KMS-11 (cell line): ENCODE results near the gene ZFAND2A.

Experiments used
- H2AFZ ChIP-seq: fragments of 200-600 bp; sonication (generic); 2 replicates; pipeline ENCODE4 v1.6.1; 2016; ENCODE audit warnings: antibody characterized with exemption, mixed run types, low read depth
- H3K27ac ChIP-seq: fragments of 200-600 bp; sonication (generic); 2 replicates; pipeline ENCODE4 v1.6.1; 2016; ENCODE audit warnings: mild to moderate bottlenecking, mixed run types
- H3K27me3 ChIP-seq: fragments of 200-600 bp; sonication (generic); 2 replicates; pipeline ENCODE4 v1.6.1; 2017; ENCODE audit warnings: mild to moderate bottlenecking, low read depth, mixed run types, moderate library complexity; ENCODE audit not compliant: insufficient read depth
- H3K36me3 ChIP-seq: fragments of 200-600 bp; sonication (generic); 2 replicates; pipeline ENCODE4 v1.6.1; 2017; ENCODE audit warnings: mild to moderate bottlenecking, mixed run types; ENCODE audit not compliant: insufficient read depth
- H3K4me1 ChIP-seq: fragments of 200-600 bp; sonication (generic); 2 replicates; pipeline ENCODE4 v1.6.1; 2016; ENCODE audit warnings: mild to moderate bottlenecking, low read depth, mixed run types; ENCODE audit not compliant: poor library complexity, severe bottlenecking
- H3K4me2 ChIP-seq: fragments of 200-600 bp; sonication (generic); 2 replicates; pipeline ENCODE4 v1.7.0; 2016; ENCODE audit warnings: mild to moderate bottlenecking, mixed run types
- H3K4me3 ChIP-seq: fragments of 200-600 bp; sonication (generic); IDR thresholded peaks from 2 replicates; pipeline ENCODE4 v1.6.1; 2017; ENCODE audit warnings: low read depth, low read length, mixed read lengths; ENCODE audit not compliant: insufficient read depth
- H3K79me2 ChIP-seq: fragments of 200-600 bp; sonication (generic); 2 replicates; pipeline ENCODE4 v1.6.1; 2016; ENCODE audit warnings: low read depth, mixed run types; ENCODE audit not compliant: insufficient read depth
- H3K9ac ChIP-seq: fragments of 200-600 bp; sonication (generic); 2 replicates; pipeline ENCODE4 v1.6.1; 2016; ENCODE audit warnings: mild to moderate bottlenecking, mixed run types
- H4K20me1 ChIP-seq: fragments of 200-600 bp; sonication (generic); 2 replicates; pipeline ENCODE4 v1.6.1; 2016; ENCODE audit warnings: mild to moderate bottlenecking, mixed run types; ENCODE audit not compliant: insufficient read depth
- CTCF ChIP-seq: fragments of 200-600 bp; sonication (generic); conservative IDR thresholded peaks from 2 replicates; pipeline ENCODE4 v1.6.1; 2017; ENCODE audit warnings: low read depth, mild to moderate bottlenecking, antibody characterized with exemption, low read length, moderate library complexity, mixed read lengths

ZFAND2A gene

GRCh38 chr7:1152492-1152891 is 7.5 kb downstream of the ZFAND2A start:
- peaks cover 15% of the 10 kb centered on the region; the same call in 1 of the 2 replicates for H3K36me3 ChIP-seq

GRCh38 chr7:1151653-1152425 is 8.2 kb downstream of the ZFAND2A start:
- no peaks in the 10 kb centered on the region for H3K27me3 ChIP-seq
- H3K4me2 ChIP-seq, result no peak overlapping the region
- TF ChIP-seq CTCF, result no peak
- no peaks in the 10 kb centered on the region for H3K4me1 ChIP-seq
- H2AFZ ChIP-seq, result no peak overlapping the region
- H3K79me2 ChIP-seq, result 0 out of 2 replicates have a peak, but pooled peaks cover 9% of the 10 kb centered on the region
- H3K27ac ChIP-seq, result no peak overlapping the region
- no peak overlapping the region for H3K9ac ChIP-seq
- peaks cover 9% of the 10 kb centered on the region; the same call in 1 of the 2 replicates for H3K36me3 ChIP-seq
- H3K4me3 ChIP-seq, result no peak overlapping the region
- H4K20me1 ChIP-seq, result no peaks in the 10 kb centered on the region

More at GRCh38 chr7:1152492-1152891, 7.5 kb downstream of the ZFAND2A start:
- H3K4me3 ChIP-seq, result no peak overlapping the region
- H3K4me1 ChIP-seq, result no peaks in the 10 kb centered on the region
- no peaks in the 10 kb centered on the region for H4K20me1 ChIP-seq
- H3K9ac ChIP-seq, result no peak overlapping the region
- H3K27ac ChIP-seq, result no peak overlapping the region
- TF ChIP-seq CTCF, result no peak
- H3K27me3 ChIP-seq, result no peaks in the 10 kb centered on the region
- H2AFZ ChIP-seq, result no peak overlapping the region
- peaks cover 15% of the 10 kb centered on the region; the same call in 1 of the 2 replicates for H3K79me2 ChIP-seq
- H3K4me2 ChIP-seq, result no peak overlapping the region

- Histone ChIP-seq H3K27me3 (no peaks in the 10 kb centered on the region), H3K36me3 (peaks cover 7% of the 10 kb centered on the region; the same call in 1 of the 2 replicates), H3K9ac (no peak overlapping the region), H3K79me2 (0 out of 2 replicates have a peak, but pooled peaks cover 7% of the 10 kb centered on the region), H3K27ac (no peak overlapping the region), H3K4me1 (no peaks in the 10 kb centered on the region), H3K4me3 (no peak overlapping the region), H4K20me1 (no peaks in the 10 kb centered on the region), H3K4me2 (no peak overlapping the region), H2AFZ (no peak overlapping the region)
- TF ChIP-seq CTCF, result no peak
These were observed 8.8 kb downstream of the ZFAND2A start for GRCh38 chr7:1151156-1151555.

- Histone ChIP-seq H3K36me3 (peaks cover 7% of the 10 kb centered on the region; the same call in 1 of the 2 replicates), H2AFZ (no peak overlapping the region), H3K4me1 (no peaks in the 10 kb centered on the region), H3K4me2 (no peak overlapping the region), H3K9ac (no peak overlapping the region), H3K27ac (no peak overlapping the region), H4K20me1 (no peaks in the 10 kb centered on the region), H3K79me2 (0 out of 2 replicates have a peak, but pooled peaks cover 4% of the 10 kb centered on the region), H3K4me3 (no peak overlapping the region), H3K27me3 (no peaks in the 10 kb centered on the region)
- no peak for TF ChIP-seq CTCF
These were observed 9.5 kb downstream of the ZFAND2A start for GRCh38 chr7:1150400-1151002.
